GM19238 (cell line): ENCODE measurements around the gene BIRC7.
A peak's percentile ranks its signal among the peaks of the same experiment; 100 is the strongest.

ENCODE experiments used
- DNase-seq: peaks from one replicate; pipeline ENCODE4 v3.0.0; 2011; ENCODE audit warnings: low spot score; ENCODE audit not compliant: insufficient read length

The BIRC7 gene

GRCh38 chr20:63262836-63263235 is 27.1 kb downstream of the BIRC7 start:
- no peak for DNase-seq

- DNase-seq: no peak
Observed at GRCh38 chr20:63264000-63264399, 28.3 kb downstream of the BIRC7 start.

DNA sequence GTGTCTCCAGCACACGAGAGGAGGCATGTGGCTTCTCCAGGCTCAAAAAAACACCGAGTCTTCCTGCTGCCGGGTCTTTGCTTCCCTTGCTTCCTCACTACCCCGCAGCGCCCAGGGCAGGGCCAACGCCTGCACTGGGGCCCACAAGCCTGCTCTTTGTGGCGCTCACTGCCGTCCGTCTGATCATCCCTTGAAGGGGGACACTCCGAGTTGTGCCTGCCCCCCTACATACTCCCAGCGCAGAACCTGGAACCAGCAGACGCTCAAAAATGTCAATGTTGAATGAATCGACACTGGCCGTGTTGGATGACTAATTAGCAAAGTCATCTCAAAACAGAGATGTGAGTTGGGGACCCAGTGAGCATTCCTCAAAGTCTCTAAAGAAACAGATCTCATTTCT is 28.8 kb downstream of the BIRC7 start:
- DNase-seq: no peak

DNA sequence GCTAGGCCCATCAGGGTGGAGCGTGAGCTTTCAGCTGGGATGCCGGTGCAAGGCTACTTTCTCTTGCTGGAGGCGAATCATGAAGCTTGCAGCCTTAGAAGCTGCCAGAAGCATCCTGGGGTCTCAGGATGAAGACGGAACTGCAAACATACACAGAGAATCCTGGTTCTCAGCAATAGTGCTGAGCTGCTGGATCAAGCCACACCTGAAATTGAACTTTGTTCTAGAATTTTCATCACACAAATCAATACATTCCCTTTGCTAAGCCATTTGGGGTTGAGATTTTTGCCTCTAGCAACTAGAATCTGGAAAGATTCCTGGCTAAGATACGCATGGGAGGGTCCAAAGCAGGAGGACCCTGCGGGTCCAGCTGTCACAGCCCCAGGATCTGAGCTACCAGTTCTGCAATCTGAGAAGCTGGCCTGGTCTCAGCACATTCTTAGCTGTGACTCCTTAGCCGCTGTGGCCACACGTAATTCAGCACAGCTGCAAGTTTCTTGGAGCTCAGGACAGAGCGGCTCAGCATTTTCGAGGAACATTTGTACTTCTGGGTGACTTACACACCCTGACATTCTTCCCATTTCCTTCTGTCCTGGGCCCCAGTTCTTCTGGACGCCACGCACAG is 30.3 kb downstream of the BIRC7 start:
- DNase-seq: no peak

GRCh38 chr20:63267691-63268090 is 32.0 kb downstream of the BIRC7 start:
- DNase-seq: no peak

GRCh38 chr20:63268256-63268655 is 32.6 kb downstream of the BIRC7 start:
- DNase-seq: no peak

DNA sequence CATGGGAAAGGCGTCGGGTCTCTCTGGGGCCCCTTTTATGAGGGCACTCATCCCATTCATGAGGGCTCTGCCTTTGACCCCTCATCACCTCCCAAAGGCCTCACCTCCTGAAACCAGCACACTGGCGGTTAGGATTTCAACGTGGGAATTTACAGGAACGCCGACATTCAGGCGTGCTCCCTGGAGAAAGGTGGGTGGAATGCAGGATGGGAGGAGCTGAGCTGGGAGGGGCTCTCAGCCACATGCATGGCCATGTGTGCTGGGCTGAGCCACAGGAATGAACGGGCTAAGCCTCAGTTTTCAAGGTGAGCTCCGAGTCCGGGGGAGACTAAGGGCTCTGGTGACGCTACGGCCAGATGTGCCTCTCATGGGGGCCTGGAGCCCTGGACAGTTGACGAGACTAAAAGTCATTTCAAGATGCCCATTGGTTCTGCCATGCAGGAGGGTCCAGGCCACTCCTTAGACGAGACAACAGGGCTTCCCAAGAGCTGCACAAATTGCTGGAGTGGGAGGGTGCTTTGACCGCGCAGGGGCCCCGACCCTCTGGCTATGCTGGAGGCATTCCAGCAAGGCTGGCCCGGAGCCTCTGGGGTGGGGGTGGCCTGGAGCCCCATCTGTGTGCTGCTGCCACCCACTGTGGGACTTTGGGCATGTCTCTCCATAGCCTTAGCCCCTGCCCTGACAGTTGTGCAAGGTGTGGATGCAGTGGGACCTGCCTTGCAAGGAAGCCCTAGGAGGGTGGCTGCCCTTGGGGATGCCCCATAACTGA is 33.1 kb downstream of the BIRC7 start:
- no peak for DNase-seq

- no peak for DNase-seq
Observed at GRCh38 chr20:63269724-63270123, 34.0 kb downstream of the BIRC7 start.

GRCh38 chr20:63270606-63271325 is 35.1 kb downstream of the BIRC7 start:
- DNase-seq: no peak

- DNase-seq: peak; percentile 100
Observed at GRCh38 chr20:63272105-63273058, 36.7 kb downstream of the BIRC7 start, which contains the start of gene ARFGAP1. Gene ARFGAP1, plus strand, starts transcription at chr20:63272813. Its CDS starts 2,768 bp downstream, at chr20:63275581.

- no peak for DNase-seq
Observed at GRCh38 chr20:63273059-63273579, 37.4 kb downstream of the BIRC7 start.

DNA sequence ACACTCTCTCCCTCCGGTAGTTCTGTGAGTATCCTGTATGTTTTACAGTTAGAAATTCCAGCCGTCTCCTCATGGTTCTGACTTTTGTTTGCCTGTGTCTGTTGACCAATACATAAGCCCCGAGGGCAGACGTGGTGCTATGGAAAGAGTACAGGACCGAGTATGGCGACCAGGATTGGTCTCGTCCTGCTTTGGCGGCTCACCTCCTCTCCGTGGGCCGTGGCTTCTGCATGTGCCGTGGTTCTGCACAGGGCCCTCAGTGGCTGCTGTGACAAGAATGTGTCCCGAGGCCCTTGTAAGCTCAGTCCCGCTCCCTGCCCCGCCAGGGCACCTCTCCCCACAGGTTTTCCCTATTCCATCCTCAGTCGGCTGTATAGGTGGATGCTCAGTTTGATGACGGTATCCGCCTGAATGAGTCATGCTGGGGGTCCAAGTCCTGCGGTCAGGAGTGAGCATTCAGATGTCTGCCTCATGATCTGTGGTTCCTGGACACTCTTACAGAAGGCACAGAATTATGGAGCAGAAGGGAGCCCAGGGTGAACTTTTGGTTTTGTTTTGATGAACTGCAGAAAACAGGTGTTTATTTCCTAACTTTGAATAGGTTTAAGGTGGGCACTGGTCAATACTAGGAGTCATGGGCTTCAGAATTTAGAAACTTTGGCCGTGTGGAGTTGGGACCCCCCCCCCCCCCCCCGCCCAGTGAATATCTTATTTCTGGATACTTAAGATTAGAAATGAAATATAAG is 38.1 kb downstream of the BIRC7 start:
- no peak for DNase-seq

DNA sequence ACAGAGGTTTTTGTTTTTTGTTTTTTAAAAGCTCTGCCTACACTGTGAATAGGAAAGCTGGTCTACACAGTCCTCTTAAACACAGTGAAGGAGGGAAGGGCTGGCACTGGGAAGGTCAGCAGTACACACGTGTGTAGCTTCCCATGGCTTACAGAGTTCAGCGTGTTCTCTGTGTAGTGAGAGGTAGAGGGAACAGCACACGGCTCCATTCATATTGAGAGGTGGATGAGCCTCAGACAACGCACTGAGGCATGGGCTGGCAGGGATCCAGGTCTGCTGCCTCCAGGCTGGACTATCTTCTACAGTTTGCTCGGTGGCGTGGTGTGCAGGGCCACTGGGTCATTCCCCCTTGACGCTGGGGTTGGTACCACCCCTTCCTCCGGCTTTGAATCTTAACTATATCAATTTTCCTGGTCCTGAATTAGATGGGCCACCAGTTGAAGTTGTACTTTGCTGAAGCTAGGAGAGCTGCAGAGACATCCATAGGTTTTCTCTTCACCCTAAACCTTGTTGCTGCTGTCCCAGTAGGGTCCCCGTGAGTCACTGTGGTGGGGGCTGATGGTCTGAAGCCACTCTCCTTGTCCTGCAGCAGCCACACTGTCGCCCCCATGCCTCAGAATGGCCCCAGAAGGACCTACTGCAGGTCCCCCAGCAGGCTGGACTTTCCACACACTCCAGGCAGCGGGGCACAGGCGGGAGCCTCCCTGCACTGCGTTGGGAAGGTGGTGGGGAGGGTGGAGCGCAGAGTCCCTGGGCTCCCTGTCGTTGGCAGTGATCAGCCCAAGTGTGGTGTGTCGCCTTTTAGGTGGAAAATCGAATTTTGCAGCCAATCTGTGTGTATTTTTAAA is 38.9 kb downstream of the BIRC7 start:
- DNase-seq: no peak

DNA sequence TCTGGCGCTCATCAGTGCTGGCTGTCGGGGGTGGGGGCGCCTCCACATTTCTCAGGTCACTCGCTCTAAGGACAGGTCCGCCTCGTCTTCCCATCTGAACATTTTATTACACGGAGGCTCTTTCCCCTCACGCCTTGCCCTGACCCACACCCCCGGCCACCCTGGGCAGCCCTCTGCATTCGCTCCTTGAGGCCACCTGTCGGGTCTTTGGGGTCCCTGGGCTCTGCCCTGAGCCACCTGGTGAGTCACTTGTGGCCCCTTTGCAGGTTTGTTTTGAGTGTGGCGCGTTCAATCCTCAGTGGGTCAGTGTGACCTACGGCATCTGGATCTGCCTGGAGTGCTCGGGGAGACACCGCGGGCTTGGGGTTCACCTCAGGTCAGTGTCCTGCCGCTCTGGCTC is 40.1 kb downstream of the BIRC7 start:
- no peak for DNase-seq

DNA sequence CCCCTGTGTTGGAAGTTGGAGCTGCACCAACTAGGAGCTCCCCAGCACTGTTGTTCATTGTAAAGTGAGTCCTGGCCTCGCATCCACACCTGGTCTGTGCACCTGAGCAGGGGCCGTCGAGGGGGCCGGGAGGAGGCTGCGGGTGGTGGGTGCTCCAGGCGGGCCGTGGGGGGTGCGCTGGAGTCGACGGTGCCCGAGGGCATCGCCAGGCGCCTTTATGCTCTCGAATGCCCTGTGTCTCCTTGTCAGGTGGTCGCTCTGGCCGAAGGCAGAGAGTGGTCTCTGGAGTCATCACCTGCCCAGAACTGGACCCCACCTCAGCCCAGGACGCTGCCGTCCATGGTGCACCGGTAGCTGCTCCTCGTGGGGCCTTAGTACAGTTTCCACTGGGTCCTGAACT is 41.3 kb downstream of the BIRC7 start:
- no peak for DNase-seq

DNA sequence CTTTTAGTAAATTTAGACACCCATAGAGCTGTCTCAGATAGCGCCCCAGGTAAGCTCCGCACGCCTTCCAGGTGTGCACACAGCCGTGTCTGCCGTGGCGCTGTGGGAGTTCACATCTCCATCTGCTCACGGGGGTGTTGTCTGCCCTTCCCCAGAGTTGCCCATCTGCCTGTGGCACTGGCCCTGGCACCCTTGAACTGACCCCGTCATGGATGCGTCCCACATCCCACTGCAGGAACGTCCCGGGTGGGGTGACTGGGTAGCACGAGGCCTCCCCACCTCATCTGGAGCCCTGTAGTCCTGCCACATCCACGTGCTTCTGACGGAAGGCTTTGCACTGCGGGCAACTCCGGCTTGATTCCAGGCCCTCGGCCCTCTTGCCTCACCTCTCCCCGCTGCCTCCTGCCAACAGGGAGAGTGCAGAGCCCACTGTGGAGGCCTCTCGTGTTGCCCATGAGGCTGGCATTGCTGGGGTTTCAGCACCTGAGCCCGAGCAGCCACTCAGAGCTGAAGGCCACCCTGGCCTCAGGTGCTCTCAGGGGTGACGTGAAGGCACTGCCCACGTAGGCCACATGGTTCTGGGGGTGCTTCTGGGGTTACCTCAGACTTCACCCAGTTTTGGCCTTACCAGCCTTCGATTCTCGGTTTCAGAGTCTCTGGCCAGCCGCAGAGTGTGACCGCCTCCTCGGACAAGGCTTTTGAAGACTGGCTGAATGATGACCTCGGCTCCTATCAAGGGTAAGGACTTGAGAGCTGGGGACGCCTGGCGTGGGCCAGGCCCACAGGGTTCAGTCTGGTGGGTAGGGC is 42.0 kb downstream of the BIRC7 start:
- no peak for DNase-seq

DNA sequence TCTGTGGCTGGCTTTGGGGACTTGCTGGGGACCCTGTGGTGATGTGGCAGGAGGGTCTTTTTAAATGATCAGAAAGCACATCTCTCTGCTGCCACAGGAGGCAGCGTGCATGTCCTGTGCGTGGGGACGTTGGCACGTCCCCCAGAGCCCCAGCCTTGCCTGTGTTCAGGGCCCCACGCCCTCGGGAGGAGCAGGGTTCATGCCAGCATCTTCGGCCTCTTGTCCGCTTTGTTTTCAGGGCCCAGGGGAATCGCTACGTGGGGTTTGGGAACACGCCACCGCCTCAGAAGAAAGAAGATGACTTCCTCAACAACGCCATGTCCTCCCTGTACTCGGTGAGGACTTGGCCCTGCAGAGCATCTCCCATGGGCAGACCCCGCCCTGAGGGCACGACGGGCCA is 43.0 kb downstream of the BIRC7 start:
- DNase-seq: no peak

DNA sequence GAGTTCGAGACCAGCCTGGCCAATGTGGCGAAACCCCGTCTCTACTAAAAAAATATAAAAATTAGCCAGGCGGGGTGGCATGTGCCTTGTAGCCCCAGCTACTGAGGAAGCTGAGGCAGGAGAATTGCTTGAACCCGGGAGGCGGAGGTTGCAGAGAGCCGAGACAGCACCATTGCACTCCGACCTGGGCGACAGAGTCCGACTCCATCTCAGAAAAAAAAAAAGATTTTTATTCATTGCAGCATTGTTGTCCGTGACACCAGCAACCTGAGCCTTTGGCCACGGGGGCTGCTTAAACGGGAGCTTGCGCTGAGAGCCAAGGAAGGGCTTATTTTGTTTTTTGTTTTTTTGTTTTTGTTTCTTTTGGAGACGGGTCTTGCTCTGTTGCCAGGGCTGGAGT is 44.2 kb downstream of the BIRC7 start:
- no peak for DNase-seq

DNA sequence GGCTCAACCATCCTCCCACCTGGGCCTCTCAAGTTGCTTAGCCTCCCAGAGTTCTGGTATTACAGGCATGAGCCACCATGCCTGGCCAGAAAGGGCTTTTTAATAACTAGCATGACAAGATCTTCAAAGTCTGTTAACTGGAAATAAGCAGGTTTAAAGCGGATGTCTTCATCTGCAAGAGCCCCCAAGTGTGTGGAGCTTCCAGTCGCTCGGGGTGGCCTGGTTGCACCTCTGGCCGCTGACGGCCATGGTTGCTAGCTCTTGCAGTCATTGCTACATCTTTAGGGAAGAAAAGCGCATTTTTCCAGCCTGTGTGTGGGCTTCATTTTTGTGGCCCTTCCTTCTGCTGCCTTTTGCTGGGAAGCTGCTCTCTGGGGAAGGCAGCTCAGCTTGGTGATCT is 44.7 kb downstream of the BIRC7 start:
- DNase-seq: no peak
